GM12878 (cell line): Measurements from ENCODE around the gene FABP1.
A peak's percentile ranks its signal among the peaks of the same experiment; 100 is the strongest.

Source experiments
- NR2C1 ChIP-seq: fragments of 450-650 bp; IDR thresholded peaks from 2 replicates; pipeline ENCODE4 v1.6.1; 2017; ENCODE audit warnings: antibody characterized with exemption, mild to moderate bottlenecking, moderate library complexity
- RAD21 ChIP-seq: IDR thresholded peaks from 2 replicates; pipeline ENCODE4 v1.6.1; 2011; ENCODE audit warnings: mild to moderate bottlenecking, low read depth, low read length, moderate library complexity; ENCODE audit not compliant: insufficient read depth
- RBBP5 ChIP-seq: fragments of 200-600 bp; sonication (generic); conservative IDR thresholded peaks from 2 replicates; pipeline ENCODE4 v1.6.1; 2016
- SREBF1 ChIP-seq: IDR thresholded peaks from 2 replicates; pipeline ENCODE4 v1.6.1; 2012; ENCODE audit warnings: mild to moderate bottlenecking, low read length
- SRF ChIP-seq, 2 experiments: IDR thresholded peaks; 2 replicates each; pipeline ENCODE4 v1.6.1; 2011; ENCODE audit warnings: low read depth in 2 of 2, low read length in 2 of 2, mild to moderate bottlenecking in 1 of 2, moderate library complexity in 1 of 2
- ZZZ3 ChIP-seq: IDR thresholded peaks from 2 replicates; pipeline ENCODE4 v1.6.1; 2011; ENCODE audit warnings: low read depth; ENCODE audit not compliant: control insufficient read depth, insufficient read length
- TF ChIP-seq, protein P1 (sequence below), 3 experiments: IDR thresholded peaks in 2 of 3; conservative IDR thresholded peaks in 1 of 3; 2 replicates each; pipeline ENCODE4 v1.5.1; 2011; ENCODE audit warnings: low read depth in 3 of 3, low read length in 3 of 3, mild to moderate bottlenecking in 3 of 3, control low read depth in 2 of 3, moderate library complexity in 2 of 3, inconsistent platforms in 1 of 3, mixed read lengths in 1 of 3; ENCODE audit not compliant: control insufficient read depth in 2 of 3, insufficient read depth in 1 of 3; ENCODE audit errors: extremely low read depth in 1 of 3
- TF ChIP-seq, protein P2 (sequence below): fragments of 450-650 bp; IDR thresholded peaks from 2 replicates; pipeline ENCODE4 v1.6.1; 2016; ENCODE audit warnings: mild to moderate bottlenecking, moderate library complexity, borderline replicate concordance
- TF ChIP-seq, protein P3 (sequence below): IDR thresholded peaks from 2 replicates; pipeline ENCODE4 v1.6.1; 2012; ENCODE audit warnings: low read depth, low read length, improper control_type of control experiment

DNA sequence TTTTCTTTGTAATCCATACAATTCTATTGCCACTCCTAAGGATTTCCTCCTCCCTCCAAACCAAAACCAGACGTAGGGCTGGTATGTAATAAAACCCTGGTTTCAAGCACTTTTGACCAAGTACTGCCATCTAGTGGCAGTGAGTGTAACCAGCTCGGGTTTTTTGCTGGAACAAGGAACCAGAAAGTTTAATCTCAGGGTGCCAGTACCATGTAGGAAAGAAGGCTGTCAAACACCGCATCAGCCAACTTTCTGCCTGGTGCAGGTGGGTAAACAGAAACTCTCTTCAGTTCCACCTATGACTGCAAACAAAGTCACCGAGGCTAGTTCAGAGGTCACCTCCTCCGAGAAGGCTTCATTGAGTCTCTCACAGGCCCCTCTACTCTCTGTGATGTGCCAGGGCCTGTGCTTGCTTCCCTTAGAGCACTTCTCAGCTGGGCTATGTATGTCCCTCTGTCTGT is 32.1 kb upstream of the FABP1 start:
- no peak for TF ChIP-seq SREBF1
- TF ChIP-seq, protein P1, sequence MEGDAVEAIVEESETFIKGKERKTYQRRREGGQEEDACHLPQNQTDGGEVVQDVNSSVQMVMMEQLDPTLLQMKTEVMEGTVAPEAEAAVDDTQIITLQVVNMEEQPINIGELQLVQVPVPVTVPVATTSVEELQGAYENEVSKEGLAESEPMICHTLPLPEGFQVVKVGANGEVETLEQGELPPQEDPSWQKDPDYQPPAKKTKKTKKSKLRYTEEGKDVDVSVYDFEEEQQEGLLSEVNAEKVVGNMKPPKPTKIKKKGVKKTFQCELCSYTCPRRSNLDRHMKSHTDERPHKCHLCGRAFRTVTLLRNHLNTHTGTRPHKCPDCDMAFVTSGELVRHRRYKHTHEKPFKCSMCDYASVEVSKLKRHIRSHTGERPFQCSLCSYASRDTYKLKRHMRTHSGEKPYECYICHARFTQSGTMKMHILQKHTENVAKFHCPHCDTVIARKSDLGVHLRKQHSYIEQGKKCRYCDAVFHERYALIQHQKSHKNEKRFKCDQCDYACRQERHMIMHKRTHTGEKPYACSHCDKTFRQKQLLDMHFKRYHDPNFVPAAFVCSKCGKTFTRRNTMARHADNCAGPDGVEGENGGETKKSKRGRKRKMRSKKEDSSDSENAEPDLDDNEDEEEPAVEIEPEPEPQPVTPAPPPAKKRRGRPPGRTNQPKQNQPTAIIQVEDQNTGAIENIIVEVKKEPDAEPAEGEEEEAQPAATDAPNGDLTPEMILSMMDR (IDR thresholded peaks at IDR 0.05 in 2 of 3, conservative IDR thresholded peaks at IDR 0.05 in 1 of 3; ENCODE audit: control insufficient read depth in 2 of 3, extremely low read depth in 1 of 3, insufficient read depth in 1 of 3, low read depth in 3 of 3, low read length in 3 of 3), result peak; percentile 73 to 83 (median 75); a peak in 5 of 6 replicates
- no peak for TF ChIP-seq ZZZ3
- no peak for TF ChIP-seq NR2C1
- peak; percentile 84 for TF ChIP-seq RAD21
- TF ChIP-seq, protein P2, sequence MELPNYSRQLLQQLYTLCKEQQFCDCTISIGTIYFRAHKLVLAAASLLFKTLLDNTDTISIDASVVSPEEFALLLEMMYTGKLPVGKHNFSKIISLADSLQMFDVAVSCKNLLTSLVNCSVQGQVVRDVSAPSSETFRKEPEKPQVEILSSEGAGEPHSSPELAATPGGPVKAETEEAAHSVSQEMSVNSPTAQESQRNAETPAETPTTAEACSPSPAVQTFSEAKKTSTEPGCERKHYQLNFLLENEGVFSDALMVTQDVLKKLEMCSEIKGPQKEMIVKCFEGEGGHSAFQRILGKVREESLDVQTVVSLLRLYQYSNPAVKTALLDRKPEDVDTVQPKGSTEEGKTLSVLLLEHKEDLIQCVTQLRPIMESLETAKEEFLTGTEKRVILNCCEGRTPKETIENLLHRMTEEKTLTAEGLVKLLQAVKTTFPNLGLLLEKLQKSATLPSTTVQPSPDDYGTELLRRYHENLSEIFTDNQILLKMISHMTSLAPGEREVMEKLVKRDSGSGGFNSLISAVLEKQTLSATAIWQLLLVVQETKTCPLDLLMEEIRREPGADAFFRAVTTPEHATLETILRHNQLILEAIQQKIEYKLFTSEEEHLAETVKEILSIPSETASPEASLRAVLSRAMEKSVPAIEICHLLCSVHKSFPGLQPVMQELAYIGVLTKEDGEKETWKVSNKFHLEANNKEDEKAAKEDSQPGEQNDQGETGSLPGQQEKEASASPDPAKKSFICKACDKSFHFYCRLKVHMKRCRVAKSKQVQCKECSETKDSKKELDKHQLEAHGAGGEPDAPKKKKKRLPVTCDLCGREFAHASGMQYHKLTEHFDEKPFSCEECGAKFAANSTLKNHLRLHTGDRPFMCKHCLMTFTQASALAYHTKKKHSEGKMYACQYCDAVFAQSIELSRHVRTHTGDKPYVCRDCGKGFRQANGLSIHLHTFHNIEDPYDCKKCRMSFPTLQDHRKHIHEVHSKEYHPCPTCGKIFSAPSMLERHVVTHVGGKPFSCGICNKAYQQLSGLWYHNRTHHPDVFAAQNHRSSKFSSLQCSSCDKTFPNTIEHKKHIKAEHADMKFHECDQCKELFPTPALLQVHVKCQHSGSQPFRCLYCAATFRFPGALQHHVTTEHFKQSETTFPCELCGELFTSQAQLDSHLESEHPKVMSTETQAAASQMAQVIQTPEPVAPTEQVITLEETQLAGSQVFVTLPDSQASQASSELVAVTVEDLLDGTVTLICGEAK, result no peak
- TF ChIP-seq, protein P3, sequence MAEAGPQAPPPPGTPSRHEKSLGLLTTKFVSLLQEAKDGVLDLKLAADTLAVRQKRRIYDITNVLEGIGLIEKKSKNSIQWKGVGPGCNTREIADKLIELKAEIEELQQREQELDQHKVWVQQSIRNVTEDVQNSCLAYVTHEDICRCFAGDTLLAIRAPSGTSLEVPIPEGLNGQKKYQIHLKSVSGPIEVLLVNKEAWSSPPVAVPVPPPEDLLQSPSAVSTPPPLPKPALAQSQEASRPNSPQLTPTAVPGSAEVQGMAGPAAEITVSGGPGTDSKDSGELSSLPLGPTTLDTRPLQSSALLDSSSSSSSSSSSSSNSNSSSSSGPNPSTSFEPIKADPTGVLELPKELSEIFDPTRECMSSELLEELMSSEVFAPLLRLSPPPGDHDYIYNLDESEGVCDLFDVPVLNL, result no peak
- no peak for TF ChIP-seq SRF (IDR thresholded peaks at IDR 0.05; ENCODE audit: low read depth in 2 of 2, low read length in 2 of 2)
- TF ChIP-seq RBBP5, result no peak
